Occipital lobe (tissue), 2 donors: ENCODE measurements around the gene LHX2. TPM values are rescaled to one million over a fixed set of nuclear protein-coding genes. Genes with fewer than 3 reads are reported as not detected.
"Not testable (repeated sequence)": the region's sequence is repeated elsewhere in the genome, so short reads cannot be mapped to it uniquely, and the experiment has no call there.

ENCODE experiments used
- DNase-seq: peaks from one replicate; lab custom pipeline; 2025; lab: John Stamatoyannopoulos, UW
- total RNA-seq: library from RNA; depleted of rRNA; stranded (reverse); fragments of >200 nt; gene quantifications from one replicate; pipeline ENCODE4 v1.2.3, GENCODE V29; 2014

Gene LHX2
- total RNA-seq: 189 TPM

- peak; percentile 84 for DNase-seq
Observed at GRCh38 chr9:124011460-124012301, at the start of gene LHX2. Gene LHX2, plus strand, starts transcription at chr9:124011768. Its CDS starts 581 bp downstream, at chr9:124012349.

DNA sequence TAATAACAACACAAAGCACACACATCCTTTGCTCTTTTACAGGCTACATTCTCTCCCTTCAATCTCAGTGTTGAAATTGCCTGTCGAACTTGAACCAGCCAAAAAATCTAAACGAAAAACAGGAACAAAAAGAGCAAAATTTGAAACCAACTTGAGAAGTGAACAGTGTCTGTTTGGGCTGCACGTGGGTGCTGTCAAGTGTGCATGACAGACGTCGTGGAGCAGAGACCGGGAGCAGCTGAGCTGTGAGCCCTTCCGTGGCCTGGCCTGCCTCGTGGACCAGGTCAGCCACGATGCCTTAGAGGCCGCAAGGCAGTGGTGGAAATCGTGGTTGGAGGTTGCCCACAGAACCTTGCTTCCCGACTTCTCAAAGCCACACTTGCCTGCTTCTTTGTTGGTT lies 46.8 kb upstream of the LHX2 start:
- no peak for DNase-seq

DNA sequence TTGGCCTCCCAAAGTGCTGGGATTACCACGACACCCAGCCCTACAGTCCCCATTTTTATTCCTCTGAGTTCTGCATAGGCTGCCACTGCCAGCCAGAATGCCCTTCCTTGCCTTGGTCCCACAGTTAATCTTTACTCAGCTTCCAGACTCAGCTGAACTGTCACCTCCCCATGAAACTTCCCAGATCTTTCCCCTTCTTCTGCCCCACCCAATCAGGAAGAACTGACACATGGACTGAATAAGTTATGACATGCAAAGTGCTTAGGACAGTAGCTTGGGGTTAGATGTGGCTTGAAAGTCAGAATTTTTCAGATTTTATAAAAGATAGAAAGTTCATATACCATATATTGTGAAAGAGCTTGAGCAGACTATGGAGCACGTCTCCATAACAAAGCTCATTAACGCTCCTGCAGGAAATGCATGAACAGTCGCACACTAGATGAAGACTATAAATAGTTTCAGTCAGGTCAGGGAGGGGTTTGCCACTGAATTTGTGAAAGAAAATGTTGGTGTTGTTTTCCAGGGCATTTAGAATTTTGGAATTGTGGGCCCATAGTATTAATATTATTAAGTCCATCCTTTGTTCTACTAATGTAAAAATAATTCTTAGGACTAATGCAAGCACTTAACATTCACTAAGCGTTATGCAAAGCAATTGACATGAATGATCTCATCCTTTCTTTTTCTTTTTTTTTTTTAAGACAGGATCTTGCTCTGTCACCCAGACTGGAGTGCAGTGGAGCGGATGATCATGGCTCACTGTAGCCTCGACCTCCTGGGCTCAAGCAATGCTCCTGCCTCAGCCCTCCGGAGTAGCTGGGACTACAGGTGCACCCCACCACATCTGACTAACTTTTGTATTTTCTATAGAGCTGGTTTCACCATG lies 45.5 kb upstream of the LHX2 start:
- DNase-seq: no peak

GRCh38 chr9:123967323-123967722 lies 44.2 kb upstream of the LHX2 start:
- no peak for DNase-seq

DNA sequence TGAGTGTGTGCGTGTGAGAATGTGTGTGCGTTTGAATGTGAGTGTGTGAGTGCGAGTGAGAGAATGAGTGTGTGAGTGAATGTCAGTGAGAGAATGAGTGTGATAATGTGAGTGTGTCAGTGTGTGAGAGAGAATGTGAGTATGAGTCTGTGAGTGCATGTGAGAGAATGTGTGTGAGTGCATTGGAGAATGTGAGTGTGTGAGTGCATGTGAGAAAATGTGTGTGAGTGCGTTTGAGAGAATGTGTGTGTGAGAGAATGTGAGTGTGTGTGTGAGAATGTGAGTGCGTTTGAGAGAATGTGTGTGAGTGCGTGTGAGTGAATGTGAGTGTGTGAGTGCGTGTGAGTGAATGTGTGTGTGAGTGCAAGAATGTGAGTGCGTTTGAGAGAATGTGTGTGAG lies 39.0 kb upstream of the LHX2 start:
- DNase-seq: no peak

DNA sequence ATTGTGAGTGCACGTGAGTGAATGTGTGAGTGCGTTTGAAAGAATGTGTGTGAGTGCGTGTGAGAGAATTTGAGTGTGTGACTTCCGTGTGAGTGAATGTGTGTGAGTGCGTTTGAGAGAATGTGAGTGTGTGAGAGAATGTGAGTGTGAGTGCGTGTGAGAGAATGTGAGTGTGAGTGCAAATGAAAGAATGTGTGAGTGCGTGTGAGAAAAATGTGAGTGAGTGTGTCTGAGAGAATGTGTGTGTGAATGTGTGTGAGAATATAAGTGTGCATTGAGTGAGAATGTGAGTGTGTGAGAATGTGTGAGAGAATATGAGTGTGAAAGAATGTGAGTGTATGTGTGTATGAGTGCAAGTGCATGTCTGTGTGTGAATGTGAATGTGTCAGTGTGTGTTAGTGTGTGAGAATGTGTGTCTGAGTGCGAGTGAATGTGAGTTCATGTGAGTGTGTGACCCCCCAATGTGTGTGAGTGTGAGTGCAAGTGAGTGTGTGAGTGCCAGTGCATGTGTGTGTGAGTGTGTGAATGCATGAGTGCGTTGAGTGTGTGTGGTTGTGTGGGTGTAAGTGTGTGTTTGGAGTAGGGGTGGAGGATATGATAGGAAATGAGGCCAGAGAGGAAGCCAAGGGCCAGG lies 37.9 kb upstream of the LHX2 start:
- DNase-seq: no peak

DNA sequence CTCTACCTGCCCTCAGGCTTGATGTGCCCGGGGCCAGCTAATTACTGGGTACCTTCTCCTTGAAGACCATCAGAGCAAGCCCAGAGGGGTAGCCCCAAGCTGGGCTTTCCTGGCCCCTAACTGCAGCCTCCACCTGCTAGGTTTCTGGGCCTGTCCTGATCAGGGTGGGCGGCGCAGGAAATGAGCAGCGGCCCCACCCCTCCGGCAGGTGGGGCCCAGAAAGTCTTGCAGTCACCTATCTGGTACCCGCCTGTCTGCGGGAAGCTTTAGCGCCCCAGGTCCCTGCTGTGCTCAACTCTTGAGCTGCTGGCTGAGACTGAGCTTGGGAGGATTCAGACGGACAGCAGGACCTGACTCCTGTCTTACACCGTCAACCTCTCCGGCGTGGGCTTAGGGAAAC lies 37.1 kb upstream of the LHX2 start:
- no peak for DNase-seq

DNA sequence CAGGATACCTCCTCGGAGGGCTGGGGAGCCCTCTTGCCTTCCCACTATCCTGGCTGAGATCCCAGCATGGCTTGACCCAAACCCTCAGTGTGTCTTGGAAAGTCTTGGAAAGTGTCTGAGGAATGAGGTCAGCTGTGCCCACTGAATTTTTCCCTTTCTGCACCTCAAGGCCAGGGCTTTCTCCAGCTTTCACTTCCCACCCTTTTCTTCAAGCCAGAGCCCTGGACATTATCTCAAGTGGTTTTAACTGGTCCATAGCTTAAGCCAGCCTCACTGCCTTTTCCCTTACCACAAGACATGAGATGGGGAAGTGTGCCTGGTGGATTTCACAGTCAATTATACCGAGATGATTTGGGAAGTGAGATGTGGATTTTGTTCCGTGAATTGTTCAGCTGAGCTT lies 35.7 kb upstream of the LHX2 start:
- no peak for DNase-seq

DNA sequence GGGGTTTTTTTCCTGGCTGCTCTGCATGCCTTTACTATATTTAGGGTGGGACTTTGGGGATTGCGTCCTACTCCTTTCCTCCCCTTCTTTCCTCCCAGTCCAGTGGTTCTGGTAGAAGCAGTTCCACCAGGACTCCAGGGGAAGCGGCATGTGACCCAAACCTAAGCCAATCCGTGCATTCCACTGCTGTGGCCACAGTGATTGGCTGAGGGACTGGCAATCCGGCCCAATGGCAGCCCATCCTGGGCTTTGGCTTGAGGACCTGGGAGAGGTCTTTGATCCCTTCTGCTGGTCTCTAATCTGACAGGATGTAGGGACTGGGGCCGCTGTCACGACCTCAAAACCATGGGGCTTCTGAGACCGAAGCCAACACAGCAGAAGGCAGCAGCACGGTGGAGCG lies 35.0 kb upstream of the LHX2 start:
- not testable (repeated sequence) for DNase-seq

GRCh38 chr9:123978981-123979380 lies 32.6 kb upstream of the LHX2 start:
- DNase-seq: no peak

- DNase-seq: no peak
Observed at GRCh38 chr9:123982535-123982934, 29.0 kb upstream of the LHX2 start.

DNA sequence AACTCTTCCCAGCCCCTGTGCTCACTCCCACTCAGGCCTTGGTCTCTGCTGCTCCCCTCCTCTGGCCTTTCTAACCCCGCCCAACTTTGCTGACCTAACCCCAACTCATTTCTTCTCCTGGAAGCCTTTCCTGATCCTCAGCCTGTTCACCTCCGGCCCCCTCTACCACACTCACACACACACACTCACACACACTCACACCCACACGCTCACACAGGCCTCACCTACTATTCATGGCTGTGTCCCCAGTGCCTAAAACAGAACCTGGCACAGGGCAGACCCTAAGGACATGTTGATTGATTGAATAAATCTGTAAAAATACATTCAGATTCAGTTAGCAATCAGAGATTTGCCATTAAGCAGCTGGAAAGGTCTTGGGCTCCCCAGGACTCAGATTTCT lies 28.5 kb upstream of the LHX2 start:
- no peak for DNase-seq

- DNase-seq: no peak
Observed at GRCh38 chr9:123984802-123985201, 26.8 kb upstream of the LHX2 start.

DNA sequence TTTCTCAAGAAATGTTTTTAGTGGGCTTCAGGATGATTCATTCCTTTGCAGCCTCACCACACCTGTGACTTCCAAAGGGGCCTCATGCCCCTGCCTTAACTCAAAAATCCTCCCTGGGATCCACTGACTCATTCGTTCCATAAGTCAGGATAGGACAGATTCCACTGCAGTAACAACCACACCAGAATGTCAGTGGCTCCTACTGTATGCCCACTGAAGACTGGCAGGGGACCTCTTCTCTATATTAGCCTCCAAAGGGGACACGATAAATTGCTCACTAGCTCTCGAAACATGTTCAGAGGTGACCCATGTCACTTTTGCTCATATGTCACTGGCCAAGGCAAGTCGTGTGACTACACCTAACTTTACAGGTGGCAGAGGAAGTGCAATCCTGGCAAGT lies 25.7 kb upstream of the LHX2 start:
- DNase-seq: no peak

GRCh38 chr9:123990427-123990826 lies 21.1 kb upstream of the LHX2 start:
- DNase-seq: no peak

DNA sequence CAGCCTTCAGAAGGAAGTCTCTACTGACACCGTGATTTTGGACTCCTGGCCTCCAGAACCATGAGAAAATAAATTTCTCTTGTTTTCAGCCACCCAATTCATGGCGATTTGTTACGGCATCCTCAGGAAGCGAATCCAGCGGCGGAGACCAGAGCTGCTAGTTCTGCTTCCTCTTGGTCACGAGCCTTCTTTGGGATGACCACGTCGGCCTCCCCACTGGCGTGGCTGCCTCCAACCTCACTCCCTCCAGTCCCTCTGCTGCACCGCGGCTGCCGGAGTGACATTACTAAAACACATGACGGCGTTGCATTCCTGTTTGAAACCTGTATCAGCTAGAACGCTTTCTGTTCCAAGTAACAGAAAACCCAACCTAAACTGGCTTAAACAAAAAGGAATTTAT lies 18.9 kb upstream of the LHX2 start:
- not testable (repeated sequence) for DNase-seq

DNA sequence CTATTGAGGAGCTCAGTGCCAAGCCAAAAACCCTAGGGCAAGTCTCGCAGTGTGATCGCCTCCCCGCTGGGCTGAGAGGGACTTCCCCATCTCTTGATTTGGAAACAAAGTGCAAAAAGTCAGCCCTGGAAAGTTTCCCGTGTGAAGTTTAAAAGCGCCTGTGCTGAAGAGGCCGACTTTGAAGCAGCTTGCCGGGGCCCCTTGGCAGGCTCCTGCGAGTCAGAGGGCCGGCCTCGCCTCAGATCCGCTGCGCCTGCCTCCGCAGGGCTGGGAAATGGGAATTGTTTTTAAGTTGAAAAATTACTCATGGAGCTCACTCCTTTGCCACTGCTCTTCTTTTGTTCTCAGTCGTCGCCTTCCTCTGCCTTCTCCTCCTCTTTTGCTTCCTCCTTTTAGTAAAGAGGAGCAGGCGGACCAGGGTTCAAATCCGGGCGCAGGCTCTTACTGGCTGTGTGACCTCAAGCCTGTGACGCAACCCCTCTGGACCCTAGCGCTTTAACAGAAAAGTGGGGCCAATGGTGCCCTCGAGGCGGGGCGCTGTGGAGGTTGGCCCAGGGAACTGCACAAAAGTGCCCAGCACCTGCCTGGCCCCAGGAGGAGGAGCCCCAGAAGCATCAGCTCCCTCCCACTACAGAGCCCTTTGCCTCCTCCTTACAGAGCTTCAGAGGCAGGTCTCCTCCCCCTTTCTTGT lies 14.7 kb upstream of the LHX2 start:
- no peak for DNase-seq

GRCh38 chr9:123997665-123998277 lies 13.8 kb upstream of the LHX2 start:
- no peak for DNase-seq

- no peak for DNase-seq
Observed at GRCh38 chr9:123998278-123998925, 13.2 kb upstream of the LHX2 start.

GRCh38 chr9:123998970-123999621 lies 12.5 kb upstream of the LHX2 start:
- no peak for DNase-seq
